Fibroblast of skin of scalp (primary cell): ENCODE results near the gene PCDHGC3.

ENCODE experiments used
- DNase-seq: peaks from one replicate; pipeline ENCODE4 v3.0.0-alpha.2; 2013

The PCDHGC3 gene

GRCh38 chr5:141524604-141525597 lies 49.1 kb downstream of the PCDHGC3 start:
- DNase-seq = peak; percentile 98

- no peak for DNase-seq
These were observed 49.9 kb downstream of the PCDHGC3 start for GRCh38 chr5:141525653-141526052.

GRCh38 chr5:141527426-141527825 lies 51.7 kb downstream of the PCDHGC3 start:
- no peak for DNase-seq
